GM12878 (cell line): ENCODE data around the gene ACTA2. TPM values are rescaled to one million over a fixed set of nuclear protein-coding genes. Genes with fewer than 3 reads are reported as not detected.

Source experiments
- ATAC-seq: fragments of 200-7000 bp; cut with Tn5 transposase; 3 replicates; pipeline ENCODE4 v1.9.1; 2020; ENCODE audit warnings: mild to moderate bottlenecking, moderate library complexity
- BruUV-seq: library from RNA; stranded (reverse); fragments of 400-500 nt; replicated peaks from 2 replicates; lab custom pipeline; 2021; lab: Mats Ljungman, UMichigan
- CTCF ChIA-PET: fragments of 300-600 bp; sonication (Branson Sonifier 250); formaldehyde crosslinking; extraction: SDS; loops from one replicate; lab custom pipeline; 2021; ENCODE audit warnings: inconsistent platforms; lab: Yijun Ruan, JAX
- POLR2A ChIA-PET: fragments of 350-600 bp; formaldehyde crosslinking; extraction: SDS; loops from one replicate; lab custom pipeline; 2021; ENCODE audit warnings: inconsistent platforms; lab: Charles Lee
- RAD21 ChIA-PET: fragments of 300-600 bp; sonication (Branson Sonifier 250); formaldehyde crosslinking; loops from one replicate; lab custom pipeline; 2023; ENCODE audit warnings: antibody characterized with exemption; ENCODE audit not compliant: unreplicated experiment; lab: Charles Lee
- SMC1A ChIA-PET: fragments of 300-600 bp; sonication (Branson Sonifier 250); formaldehyde crosslinking; loops from one replicate; lab custom pipeline; 2023; ENCODE audit not compliant: unreplicated experiment, uncharacterized antibody; lab: Charles Lee
- DNase-seq: peaks from one replicate; pipeline ENCODE4 v3.0.0-alpha.2; 2011; ENCODE audit warnings: low read depth, low spot score
- FAIRE-seq: peaks from 3 replicates; lab custom pipeline; 2011; peaks lifted over from hg19 to GRCh38; lab: Jason Lieb, UNC
- H2AFZ ChIP-seq: 2 replicates; pipeline ENCODE4 v1.6.0; 2011; ENCODE audit warnings: low read depth, low read length, control low read depth; ENCODE audit not compliant: control insufficient read depth
- H3K27ac ChIP-seq: 2 replicates; pipeline ENCODE4 v1.5.1; 2011; ENCODE audit warnings: control low read depth; ENCODE audit not compliant: control insufficient read depth, insufficient read depth
- H3K27me3 ChIP-seq, 2 experiments: replicated peaks in 1 of 2; 2 replicates each; pipeline versions ENCODE4 v1.6.0 to v1.6.1; 2011; ENCODE audit warnings: low read length in 1 of 2; ENCODE audit not compliant: control insufficient read depth in 2 of 2, insufficient read depth in 2 of 2
- H3K36me3 ChIP-seq, 2 experiments: 2 replicates each; pipeline ENCODE4 v1.5.1; 2011; ENCODE audit warnings: low read length in 1 of 2; ENCODE audit not compliant: control insufficient read depth in 2 of 2, insufficient read depth in 2 of 2
- H3K4me1 ChIP-seq: 2 replicates; pipeline ENCODE4 v1.6.1; 2011; ENCODE audit warnings: mild to moderate bottlenecking, low read length, moderate library complexity, mixed read lengths; ENCODE audit not compliant: control insufficient read depth, insufficient read depth
- H3K4me2 ChIP-seq: 2 replicates; pipeline ENCODE4 v1.6.0; 2011; ENCODE audit warnings: control low read depth; ENCODE audit not compliant: control insufficient read depth, insufficient read depth
- H3K4me3 ChIP-seq: fragments of 200-600 bp; sonication (generic); 2 replicates; pipeline ENCODE4 v1.5.1; 2016
- H3K79me2 ChIP-seq: 2 replicates; pipeline ENCODE4 v1.6.0; 2011; ENCODE audit warnings: low read length; ENCODE audit not compliant: control insufficient read depth, insufficient read depth
- H3K9ac ChIP-seq: 2 replicates; pipeline ENCODE4 v1.8.0; 2011; ENCODE audit warnings: low read length, control low read depth, mixed read lengths; ENCODE audit not compliant: control insufficient read depth, insufficient read depth
- H3K9me3 ChIP-seq: replicated peaks from 3 replicates; pipeline ENCODE4 v1.5.1; 2011; ENCODE audit warnings: mild to moderate bottlenecking, low read length; ENCODE audit not compliant: control insufficient read depth, insufficient read depth
- H4K20me1 ChIP-seq: 2 replicates; pipeline ENCODE4 v1.6.0; 2011; ENCODE audit not compliant: control insufficient read depth, insufficient read depth
- BMI1 ChIP-seq: fragments of 450-650 bp; IDR thresholded peaks from 2 replicates; pipeline ENCODE4 v1.6.1; 2016; ENCODE audit warnings: mild to moderate bottlenecking, moderate library complexity, borderline replicate concordance
- E2F8 ChIP-seq: fragments of 450-650 bp; IDR thresholded peaks from 2 replicates; pipeline ENCODE4 v1.6.1; 2018; ENCODE audit warnings: mild to moderate bottlenecking, low read depth, moderate library complexity; ENCODE audit not compliant: partially characterized antibody
- ESRRA ChIP-seq: IDR thresholded peaks from 2 replicates; pipeline ENCODE4 v1.6.1; 2012; ENCODE audit warnings: mild to moderate bottlenecking, low read length, improper control_type of control experiment
- ETV6 ChIP-seq, 2 experiments: fragments of 450-650 bp in 1 of 2; IDR thresholded peaks in 1 of 2; conservative IDR thresholded peaks in 1 of 2; 2 replicates each; pipeline ENCODE4 v1.6.1; 2014; ENCODE audit warnings: antibody characterized with exemption in 1 of 2, borderline replicate concordance in 1 of 2, low read depth in 1 of 2, mild to moderate bottlenecking in 1 of 2, moderate library complexity in 1 of 2
- FOXK2 ChIP-seq: fragments of 450-650 bp; IDR thresholded peaks from 2 replicates; pipeline ENCODE4 v1.6.1; 2017; ENCODE audit warnings: mild to moderate bottlenecking, moderate library complexity
- GATAD2B ChIP-seq: fragments of 450-650 bp; conservative IDR thresholded peaks from 2 replicates; pipeline ENCODE4 v1.6.1; 2017; ENCODE audit warnings: low read depth, mild to moderate bottlenecking, moderate library complexity
- HDAC2 ChIP-seq: fragments of 200-600 bp; sonication (generic); IDR thresholded peaks from 2 replicates; pipeline ENCODE4 v1.6.1; 2017
- IRF3 ChIP-seq: fragments of 450-650 bp; IDR thresholded peaks from 2 replicates; pipeline ENCODE4 v1.6.1; 2014; ENCODE audit warnings: mild to moderate bottlenecking
- IRF4 ChIP-seq: IDR thresholded peaks from 2 replicates; pipeline ENCODE4 v1.6.1; 2011; ENCODE audit warnings: low read depth, low read length
- NFXL1 ChIP-seq: fragments of 450-650 bp; IDR thresholded peaks from 2 replicates; pipeline ENCODE4 v1.6.1; 2017; ENCODE audit warnings: antibody characterized with exemption, mild to moderate bottlenecking, borderline replicate concordance
- NKRF ChIP-seq: fragments of 450-650 bp; conservative IDR thresholded peaks from 2 replicates; pipeline ENCODE4 v1.6.1; 2017; ENCODE audit warnings: mild to moderate bottlenecking, moderate library complexity
- PAX8 ChIP-seq: fragments of 450-650 bp; IDR thresholded peaks from 2 replicates; pipeline ENCODE4 v1.6.1; 2017; ENCODE audit warnings: mild to moderate bottlenecking, moderate library complexity
- RELA ChIP-seq: fragments of 450-650 bp; IDR thresholded peaks from 2 replicates; pipeline ENCODE4 v1.8.0; 2014; ENCODE audit warnings: borderline replicate concordance; ENCODE audit not compliant: partially characterized antibody
- SMAD5 ChIP-seq: IDR thresholded peaks from 2 replicates; pipeline ENCODE4 v1.6.1; 2016; ENCODE audit warnings: antibody characterized with exemption, low read depth
- STAT3 ChIP-seq: IDR thresholded peaks from 2 replicates; pipeline ENCODE4 v1.6.1; 2011; ENCODE audit warnings: low read depth, low read length, improper control_type of control experiment
- WGBS: methylation state at CpG from one replicate; pipeline ENCODE4 v1.1.6; 2016; ENCODE audit warnings: low lambda C conversion rate; ENCODE audit not compliant: insufficient replicate concordance, insufficient coverage; ENCODE audit errors: missing lambda C conversion rate; 5-methylcytosine and 5-hydroxymethylcytosine counted together
- in situ Hi-C: fragments of 300-500 bp; cut with MboI; formaldehyde crosslinking; loops from 9 replicates; pipeline ENCODE4 v1.14.3; 2018; ENCODE audit warnings: mixed read lengths
- intact Hi-C: fragments of 100-400 bp; cut with micrococcal nuclease; formaldehyde crosslinking; loops from one replicate; pipeline ENCODE4 v1.14.2; 2022; ENCODE audit not compliant: unreplicated experiment
- polyA plus RNA-seq, 11 experiments: library from polyadenylated mRNA; depleted of rRNA in 4 of 11; unstranded in 6 of 11; stranded (reverse) in 5 of 11; fragments of >200 nt; fragmentation: Nextera tagmentation in 4 of 11; fragmentation: Illumina TruSeq in 1 of 11; extraction: Ambion mirVana in 4 of 11; extraction: Trizol in 1 of 11; gene quantifications; 1 replicate in 1 of 11; 2 replicates in 10 of 11; pipeline versions ENCODE4 v1.2.1 to v1.2.3, GENCODE V29; 2011 to 2016; ENCODE audit warnings: inconsistent platforms in 2 of 11, missing spikeins in 2 of 11, low read depth in 1 of 11
- total RNA-seq, 4 experiments: library from RNA; depleted of rRNA in 3 of 4; stranded (reverse); fragments of >200 nt in 3 of 4; fragmentation: Illumina TruSeq in 1 of 4; extraction: Trizol in 1 of 4; gene quantifications; 2 replicates each; pipeline versions ENCODE4 v1.2.1 to v1.2.3, GENCODE V29; 2013 to 2021

The ACTA2 gene
- total and polyA plus RNA-seq, 10 of the 15 experiments (the other 5 are each of a cell fraction or from before 2014, with no cell fraction given) = 7.4 to 78.2 (median 32.4) TPM

- TF ChIP-seq HDAC2 (no peak), ETV6 (conservative IDR thresholded peaks at IDR 0.05 in 1 of 2, IDR thresholded peaks at IDR 0.05 in 1 of 2; ENCODE audit: borderline replicate concordance in 1 of 2, low read depth in 1 of 2) (no peak), E2F8 (no peak)
Measured at GRCh38 chr10:88974012-88974411, 21.4 kb upstream of the ACTA2 start (continued).

GRCh38 chr10:88971221-88972061 lies 18.9 kb upstream of the ACTA2 start:
- no peak for ATAC-seq
- no peak overlapping the region for H3K4me3 ChIP-seq
- in situ Hi-C loops (no loop called here), intact Hi-C loops (no loop called here)
- 85% methylated on average over 4 of the region's 5 CpGs for WGBS
- FAIRE-seq = no peak
- ChIA-PET RAD21 (no interaction called here), CTCF (interaction anchor here (0.6 to 2.6 kb wide), 4 partner anchors 16 to 247 kb away, joined by 3 to 8 read pairs (median 4); no protein-coding TSS in a partner anchor), POLR2A (no interaction called here), SMC1A (interaction anchor here (0.5 to 1.3 kb wide), 7 partner anchors 8 to 173 kb away, joined by 3 to 4 read pairs (median 3); no protein-coding TSS in a partner anchor)
- BruUV-seq = no TSS peak
- no peaks in the 10 kb centered on the region for H3K4me1 ChIP-seq
- H4K20me1 ChIP-seq = no peaks in the 10 kb centered on the region
- DNase-seq = no peak
- H3K79me2 ChIP-seq = no peaks in the 10 kb centered on the region
- H3K9ac ChIP-seq = no peak overlapping the region
- H3K27ac ChIP-seq = no peak overlapping the region
- no peaks in the 10 kb centered on the region for H3K27me3 ChIP-seq
- no peak overlapping the region for H3K4me2 ChIP-seq
- no peak overlapping the region for H2AFZ ChIP-seq
- no peaks in the 10 kb centered on the region for H3K9me3 ChIP-seq
- no peaks in the 10 kb centered on the region for H3K36me3 ChIP-seq
- no peak for TF ChIP-seq SMAD5
- TF ChIP-seq IRF3 = no peak
- TF ChIP-seq STAT3 = no peak
- no peak for TF ChIP-seq BMI1
- TF ChIP-seq NKRF = no peak
- TF ChIP-seq RELA = no peak
- no peak for TF ChIP-seq ESRRA
- TF ChIP-seq IRF4 = no peak
- TF ChIP-seq NFXL1 = no peak
- TF ChIP-seq PAX8 = no peak
- TF ChIP-seq GATAD2B = no peak
- no peak for TF ChIP-seq FOXK2
